RPMI8226 (cell line): ENCODE results near the gene LRRC36.
"Not testable (repeated sequence)": the region's sequence is repeated elsewhere in the genome, so short reads cannot be mapped to it uniquely, and the experiment has no call there.

ENCODE experiments used
- DNase-seq: peaks from one replicate; pipeline ENCODE4 v3.0.0-alpha.2; 2015

Gene LRRC36

GRCh38 chr16:67349172-67349571 lies 22.6 kb downstream of the LRRC36 start:
- peak; percentile 60 for DNase-seq

GRCh38 chr16:67350324-67350723 lies 23.7 kb downstream of the LRRC36 start:
- DNase-seq = no peak

GRCh38 chr16:67352463-67352862 lies 25.8 kb downstream of the LRRC36 start:
- not testable (repeated sequence) for DNase-seq

GRCh38 chr16:67356396-67356795 lies 29.8 kb downstream of the LRRC36 start:
- DNase-seq = no peak

GRCh38 chr16:67357561-67357960 lies 30.9 kb downstream of the LRRC36 start:
- no peak for DNase-seq

GRCh38 chr16:67359540-67360269 lies 33.1 kb downstream of the LRRC36 start:
- not testable (repeated sequence) for DNase-seq

- no peak for DNase-seq
Measured at GRCh38 chr16:67361038-67361437, 34.4 kb downstream of the LRRC36 start.

- no peak for DNase-seq
Measured at GRCh38 chr16:67364600-67365235, 38.1 kb downstream of the LRRC36 start.

GRCh38 chr16:67370661-67371060 lies 44.0 kb downstream of the LRRC36 start:
- DNase-seq = no peak

GRCh38 chr16:67372664-67373063 lies 46.0 kb downstream of the LRRC36 start:
- DNase-seq = peak; percentile 32

GRCh38 chr16:67376012-67376411 lies 49.4 kb downstream of the LRRC36 start:
- DNase-seq = not testable (repeated sequence)

- peak; percentile 46 for DNase-seq
Measured at GRCh38 chr16:67378642-67379041, 52.0 kb downstream of the LRRC36 start.

- no peak for DNase-seq
Measured at GRCh38 chr16:67383284-67383683, 56.7 kb downstream of the LRRC36 start.

- no peak for DNase-seq
Measured at GRCh38 chr16:67384778-67385510, 58.3 kb downstream of the LRRC36 start.

- DNase-seq = no peak
Measured at GRCh38 chr16:67386861-67387455, 60.3 kb downstream of the LRRC36 start.

- DNase-seq = no peak
Measured at GRCh38 chr16:67387479-67388079, 61.0 kb downstream of the LRRC36 start.

- no peak for DNase-seq
Measured at GRCh38 chr16:67388191-67388590, 61.6 kb downstream of the LRRC36 start.

- no peak for DNase-seq
Measured at GRCh38 chr16:67388591-67388990, 62.0 kb downstream of the LRRC36 start.

GRCh38 chr16:67389911-67390815 lies 63.5 kb downstream of the LRRC36 start:
- no peak for DNase-seq

GRCh38 chr16:67390816-67391423 lies 64.3 kb downstream of the LRRC36 start:
- no peak for DNase-seq
